Stimulated activated CD4-positive, alpha-beta T cell treated with anti-CD3 and anti-CD28 coated beads, Interleukin-15, amount 100 ng/mL, for 48 hours (primary cell): ENCODE data around the gene PSKH1.

Source experiments
- DNase-seq, 2 donors: peaks; one replicate each; pipeline ENCODE4 v3.0.0-alpha.2; 2020; ENCODE audit warnings: low read depth in 2 of 2

The PSKH1 gene

GRCh38 chr16:67940446-67941089 is 47.5 kb downstream of the PSKH1 start:
- DNase-seq, result no peak

- no peak for DNase-seq
Measured at GRCh38 chr16:67941469-67942199, 48.6 kb downstream of the PSKH1 start.

GRCh38 chr16:67942200-67942509 is 49.1 kb downstream of the PSKH1 start:
- DNase-seq, result peak in 1 of 2 donors; percentile 19

- no peak for DNase-seq
Measured at GRCh38 chr16:67942510-67943255, 49.6 kb downstream of the PSKH1 start.

GRCh38 chr16:67943256-67943618 is 50.2 kb downstream of the PSKH1 start:
- DNase-seq, result no peak

- DNase-seq, result no peak
Measured at GRCh38 chr16:67943619-67944504, 50.8 kb downstream of the PSKH1 start, which contains the start of gene LCAT. LCAT (minus strand) TSS chr16:67944120; CDS start chr16:67944101, 19 bp downstream.

- DNase-seq, result no peak
Measured at GRCh38 chr16:67944690-67945391, 51.8 kb downstream of the PSKH1 start.

- DNase-seq, result no peak
Measured at GRCh38 chr16:67945392-67945933, 52.4 kb downstream of the PSKH1 start.

GRCh38 chr16:67946128-67946569 is 53.1 kb downstream of the PSKH1 start:
- no peak for DNase-seq

GRCh38 chr16:67946966-67947558 is 54.0 kb downstream of the PSKH1 start:
- DNase-seq, result no peak

- DNase-seq, result no peak
Measured at GRCh38 chr16:67948015-67948414, 55.0 kb downstream of the PSKH1 start.

GRCh38 chr16:67949645-67950044 is 56.6 kb downstream of the PSKH1 start:
- no peak for DNase-seq

- no peak for DNase-seq
Measured at GRCh38 chr16:67950335-67950843, 57.3 kb downstream of the PSKH1 start.

GRCh38 chr16:67951485-67951884 is 58.4 kb downstream of the PSKH1 start:
- no peak for DNase-seq

- no peak for DNase-seq
Measured at GRCh38 chr16:67953641-67954375, 60.8 kb downstream of the PSKH1 start.

GRCh38 chr16:67954421-67955196 is 61.6 kb downstream of the PSKH1 start:
- DNase-seq, result no peak

- DNase-seq, result no peak
Measured at GRCh38 chr16:67957622-67958021, 64.6 kb downstream of the PSKH1 start.

- DNase-seq, result no peak
Measured at GRCh38 chr16:67959536-67960329, 66.7 kb downstream of the PSKH1 start.
